ENCODE measurements around the gene KCNK5.

The KCNK5 gene

DNA sequence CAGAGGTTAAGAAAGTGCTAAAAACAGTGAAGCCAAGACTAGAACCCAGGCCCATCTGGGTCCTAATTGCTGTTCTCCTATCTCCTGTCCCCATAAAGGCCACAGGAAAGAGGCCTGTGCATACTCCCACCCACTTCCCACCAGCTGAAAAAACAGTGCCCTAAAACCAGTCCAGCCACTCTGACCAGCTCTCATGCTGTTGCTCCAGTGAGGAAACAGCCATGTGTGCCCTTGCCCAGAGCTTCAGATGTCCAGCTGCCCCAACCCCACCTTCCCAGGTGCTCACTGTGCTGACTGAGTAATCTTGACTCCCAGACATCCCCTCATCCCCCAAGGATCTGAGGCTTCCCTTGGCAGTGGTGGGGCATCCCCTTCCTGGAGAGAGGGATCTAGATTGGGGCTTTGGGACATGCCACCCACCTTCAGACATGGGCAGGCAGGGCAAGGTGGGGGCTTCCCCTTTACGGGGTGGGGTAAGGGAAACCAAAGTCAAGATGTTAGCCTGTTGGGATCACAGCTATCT is 28.7 kb downstream of the KCNK5 start:
- H3K27ac ChIP-seq (ENCODE audit: extremely low read depth, low read depth, low read length) = no peak overlapping the region
- ChIA-PET POLR2A (no interaction called here), CTCF (interaction anchor here (1.1 to 2.8 kb wide), 4 partner anchors 11 to 328 kb away, joined by 3 to 17 read pairs (median 4); no protein-coding TSS in a partner anchor)
- peaks cover 5% of the 10 kb centered on the region for H3K4me1 ChIP-seq (ENCODE audit: control insufficient read depth, insufficient read depth, low read length)
- no peak for TF ChIP-seq ZNF623 (tag by site-specific recombination; IDR thresholded peaks at IDR 0.05)
- no peak for TF ChIP-seq ZNF311 (tag by site-specific recombination; IDR thresholded peaks at IDR 0.05; ENCODE audit: borderline replicate concordance)
- TF ChIP-seq KLF10 (tag by site-specific recombination; IDR thresholded peaks at IDR 0.05) = no peak
- TF ChIP-seq, protein P1, sequence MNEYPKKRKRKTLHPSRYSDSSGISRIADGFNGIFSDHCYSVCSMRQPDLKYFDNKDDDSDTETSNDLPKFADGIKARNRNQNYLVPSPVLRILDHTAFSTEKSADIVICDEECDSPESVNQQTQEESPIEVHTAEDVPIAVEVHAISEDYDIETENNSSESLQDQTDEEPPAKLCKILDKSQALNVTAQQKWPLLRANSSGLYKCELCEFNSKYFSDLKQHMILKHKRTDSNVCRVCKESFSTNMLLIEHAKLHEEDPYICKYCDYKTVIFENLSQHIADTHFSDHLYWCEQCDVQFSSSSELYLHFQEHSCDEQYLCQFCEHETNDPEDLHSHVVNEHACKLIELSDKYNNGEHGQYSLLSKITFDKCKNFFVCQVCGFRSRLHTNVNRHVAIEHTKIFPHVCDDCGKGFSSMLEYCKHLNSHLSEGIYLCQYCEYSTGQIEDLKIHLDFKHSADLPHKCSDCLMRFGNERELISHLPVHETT (tag by site-specific recombination; IDR thresholded peaks at IDR 0.05) = no peak
- TF ChIP-seq ZNF174 (tag by site-specific recombination; IDR thresholded peaks at IDR 0.05) = no peak
- no peak for TF ChIP-seq ZNF391 (tag by site-specific recombination; IDR thresholded peaks at IDR 0.05; ENCODE audit: borderline replicate concordance, low read depth)
- TF ChIP-seq, protein P2, sequence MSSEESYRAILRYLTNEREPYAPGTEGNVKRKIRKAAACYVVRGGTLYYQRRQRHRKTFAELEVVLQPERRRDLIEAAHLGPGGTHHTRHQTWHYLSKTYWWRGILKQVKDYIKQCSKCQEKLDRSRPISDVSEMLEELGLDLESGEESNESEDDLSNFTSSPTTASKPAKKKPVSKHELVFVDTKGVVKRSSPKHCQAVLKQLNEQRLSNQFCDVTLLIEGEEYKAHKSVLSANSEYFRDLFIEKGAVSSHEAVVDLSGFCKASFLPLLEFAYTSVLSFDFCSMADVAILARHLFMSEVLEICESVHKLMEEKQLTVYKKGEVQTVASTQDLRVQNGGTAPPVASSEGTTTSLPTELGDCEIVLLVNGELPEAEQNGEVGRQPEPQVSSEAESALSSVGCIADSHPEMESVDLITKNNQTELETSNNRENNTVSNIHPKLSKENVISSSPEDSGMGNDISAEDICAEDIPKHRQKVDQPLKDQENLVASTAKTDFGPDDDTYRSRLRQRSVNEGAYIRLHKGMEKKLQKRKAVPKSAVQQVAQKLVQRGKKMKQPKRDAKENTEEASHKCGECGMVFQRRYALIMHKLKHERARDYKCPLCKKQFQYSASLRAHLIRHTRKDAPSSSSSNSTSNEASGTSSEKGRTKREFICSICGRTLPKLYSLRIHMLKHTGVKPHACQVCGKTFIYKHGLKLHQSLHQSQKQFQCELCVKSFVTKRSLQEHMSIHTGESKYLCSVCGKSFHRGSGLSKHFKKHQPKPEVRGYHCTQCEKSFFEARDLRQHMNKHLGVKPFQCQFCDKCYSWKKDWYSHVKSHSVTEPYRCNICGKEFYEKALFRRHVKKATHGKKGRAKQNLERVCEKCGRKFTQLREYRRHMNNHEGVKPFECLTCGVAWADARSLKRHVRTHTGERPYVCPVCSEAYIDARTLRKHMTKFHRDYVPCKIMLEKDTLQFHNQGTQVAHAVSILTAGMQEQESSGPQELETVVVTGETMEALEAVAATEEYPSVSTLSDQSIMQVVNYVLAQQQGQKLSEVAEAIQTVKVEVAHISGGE (tag by site-specific recombination; conservative IDR thresholded peaks at IDR 0.05; ENCODE audit: low read depth) = no peak
- H3K9me3 ChIP-seq (ENCODE audit: control insufficient read depth, insufficient read depth, low read depth, low read length) = no peaks in the 10 kb centered on the region
- H3K36me3 ChIP-seq (ENCODE audit: control insufficient read depth in 2 of 2, insufficient read depth in 1 of 2, low read length in 2 of 2) = peaks cover 0 to 5% of the 10 kb centered on the region in 2 experiments; a peak in 1 of 3 replicates
- no peak overlapping the region for H3K4me3 ChIP-seq (ENCODE audit: low read depth, low read length)

DNA sequence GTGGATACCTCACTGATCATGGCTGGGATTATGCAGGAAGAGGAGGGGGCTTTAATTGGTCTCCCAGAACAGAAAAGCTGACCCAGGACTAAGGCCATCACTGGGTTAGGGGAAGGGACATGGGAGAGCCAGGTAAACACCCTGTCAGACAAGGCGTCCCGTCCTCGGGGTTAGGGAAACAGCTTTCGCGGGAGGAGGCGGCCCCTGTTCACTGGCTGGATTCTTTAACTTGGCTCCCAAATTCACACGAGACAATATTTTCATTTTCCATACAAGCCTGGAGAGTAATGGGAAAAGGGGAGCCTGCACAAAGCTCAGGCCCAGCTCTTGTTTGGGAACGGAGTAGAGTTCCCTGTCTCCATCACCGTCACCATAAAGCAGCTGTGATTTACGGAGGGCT is 29.3 kb downstream of the KCNK5 start:
- H3K4me3 ChIP-seq (ENCODE audit: low read depth, low read length) = no peak overlapping the region
- H3K4me1 ChIP-seq (ENCODE audit: control insufficient read depth, insufficient read depth, low read length) = peaks cover 5% of the 10 kb centered on the region
- H3K27ac ChIP-seq (ENCODE audit: extremely low read depth, low read depth, low read length) = no peak overlapping the region
- no peaks in the 10 kb centered on the region for H3K9me3 ChIP-seq (ENCODE audit: control insufficient read depth, insufficient read depth, low read depth, low read length)
- peaks cover 0 to 10% of the 10 kb centered on the region in 2 experiments; a peak in 1 of 3 replicates for H3K36me3 ChIP-seq (ENCODE audit: control insufficient read depth in 2 of 2, insufficient read depth in 1 of 2, low read length in 2 of 2)
- CTCF ChIA-PET = interaction anchor here (0.5 to 2.8 kb wide), 5 partner anchors 10 to 665 kb away, joined by 3 to 17 read pairs (median 4); no protein-coding TSS in a partner anchor
- POLR2A ChIA-PET = interaction anchor here (0.6 kb wide), 1 partner anchor 64 kb away, joined by 3 read pairs; no protein-coding TSS in a partner anchor
- TF ChIP-seq ZFP69B (tag by site-specific recombination; IDR thresholded peaks at IDR 0.05) (no peak), ZNF19 (tag by site-specific recombination; IDR thresholded peaks at IDR 0.05; ENCODE audit: low read depth) (no peak), ZBTB48 (tag by site-specific recombination; IDR thresholded peaks at IDR 0.05) (no peak), ZNF133 (tag by site-specific recombination; IDR thresholded peaks at IDR 0.05) (no peak), REPIN1 (tag by site-specific recombination; IDR thresholded peaks at IDR 0.05; ENCODE audit: low read depth) (no peak), ZNF433 (tag by site-specific recombination; IDR thresholded peaks at IDR 0.05; ENCODE audit: low read depth) (no peak), ZSCAN23 (tag by site-specific recombination; IDR thresholded peaks at IDR 0.05) (no peak), MZF1 (tag by site-specific recombination; IDR thresholded peaks at IDR 0.05; ENCODE audit: borderline replicate concordance) (no peak), ZNF558 (tag by site-specific recombination; IDR thresholded peaks at IDR 0.05) (no peak), ZSCAN16 (tag by site-specific recombination; IDR thresholded peaks at IDR 0.05) (no peak), RBAK (tag by site-specific recombination; IDR thresholded peaks at IDR 0.05) (no peak), ZNF561 (tag by site-specific recombination; IDR thresholded peaks at IDR 0.05; ENCODE audit: borderline replicate concordance) (no peak), KLF7 (tag by site-specific recombination; IDR thresholded peaks at IDR 0.05; ENCODE audit: borderline replicate concordance) (no peak), ZNF138 (tag by site-specific recombination; IDR thresholded peaks at IDR 0.05; ENCODE audit: borderline replicate concordance) (no peak), ZNF791 (tag by site-specific recombination; IDR thresholded peaks at IDR 0.05) (no peak)
- TF ChIP-seq, protein P3, sequence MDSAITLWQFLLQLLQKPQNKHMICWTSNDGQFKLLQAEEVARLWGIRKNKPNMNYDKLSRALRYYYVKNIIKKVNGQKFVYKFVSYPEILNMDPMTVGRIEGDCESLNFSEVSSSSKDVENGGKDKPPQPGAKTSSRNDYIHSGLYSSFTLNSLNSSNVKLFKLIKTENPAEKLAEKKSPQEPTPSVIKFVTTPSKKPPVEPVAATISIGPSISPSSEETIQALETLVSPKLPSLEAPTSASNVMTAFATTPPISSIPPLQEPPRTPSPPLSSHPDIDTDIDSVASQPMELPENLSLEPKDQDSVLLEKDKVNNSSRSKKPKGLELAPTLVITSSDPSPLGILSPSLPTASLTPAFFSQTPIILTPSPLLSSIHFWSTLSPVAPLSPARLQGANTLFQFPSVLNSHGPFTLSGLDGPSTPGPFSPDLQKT (IDR thresholded peaks at IDR 0.05; ENCODE audit: borderline replicate concordance, low read depth, low read length) = no peak
- TF ChIP-seq, protein P4, sequence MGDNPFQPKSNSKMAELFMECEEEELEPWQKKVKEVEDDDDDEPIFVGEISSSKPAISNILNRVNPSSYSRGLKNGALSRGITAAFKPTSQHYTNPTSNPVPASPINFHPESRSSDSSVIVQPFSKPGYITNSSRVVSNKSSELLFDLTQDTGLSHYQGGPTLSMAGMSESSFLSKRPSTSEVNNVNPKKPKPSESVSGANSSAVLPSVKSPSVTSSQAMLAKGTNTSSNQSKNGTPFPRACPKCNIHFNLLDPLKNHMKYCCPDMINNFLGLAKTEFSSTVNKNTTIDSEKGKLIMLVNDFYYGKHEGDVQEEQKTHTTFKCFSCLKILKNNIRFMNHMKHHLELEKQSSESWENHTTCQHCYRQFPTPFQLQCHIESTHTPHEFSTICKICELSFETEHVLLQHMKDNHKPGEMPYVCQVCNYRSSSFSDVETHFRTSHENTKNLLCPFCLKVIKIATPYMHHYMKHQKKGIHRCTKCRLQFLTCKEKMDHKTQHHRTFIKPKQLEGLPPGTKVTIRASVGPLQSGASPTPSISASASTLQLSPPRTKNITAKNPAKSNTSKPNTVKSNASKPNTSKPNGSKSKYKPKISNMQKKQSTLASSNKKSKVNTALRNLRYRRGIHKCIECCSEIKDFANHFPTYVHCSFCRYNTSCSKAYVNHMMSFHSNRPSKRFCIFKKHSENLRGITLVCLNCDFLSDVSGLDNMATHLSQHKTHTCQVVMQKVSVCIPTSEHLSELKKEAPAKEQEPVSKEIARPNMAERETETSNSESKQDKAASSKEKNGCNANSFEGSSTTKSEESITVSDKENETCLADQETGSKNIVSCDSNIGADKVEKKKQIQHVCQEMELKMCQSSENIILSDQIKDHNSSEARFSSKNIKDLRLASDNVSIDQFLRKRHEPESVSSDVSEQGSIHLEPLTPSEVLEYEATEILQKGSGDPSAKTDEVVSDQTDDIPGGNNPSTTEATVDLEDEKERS (tag by site-specific recombination; IDR thresholded peaks at IDR 0.05) = no peak
- TF ChIP-seq, protein P5, sequence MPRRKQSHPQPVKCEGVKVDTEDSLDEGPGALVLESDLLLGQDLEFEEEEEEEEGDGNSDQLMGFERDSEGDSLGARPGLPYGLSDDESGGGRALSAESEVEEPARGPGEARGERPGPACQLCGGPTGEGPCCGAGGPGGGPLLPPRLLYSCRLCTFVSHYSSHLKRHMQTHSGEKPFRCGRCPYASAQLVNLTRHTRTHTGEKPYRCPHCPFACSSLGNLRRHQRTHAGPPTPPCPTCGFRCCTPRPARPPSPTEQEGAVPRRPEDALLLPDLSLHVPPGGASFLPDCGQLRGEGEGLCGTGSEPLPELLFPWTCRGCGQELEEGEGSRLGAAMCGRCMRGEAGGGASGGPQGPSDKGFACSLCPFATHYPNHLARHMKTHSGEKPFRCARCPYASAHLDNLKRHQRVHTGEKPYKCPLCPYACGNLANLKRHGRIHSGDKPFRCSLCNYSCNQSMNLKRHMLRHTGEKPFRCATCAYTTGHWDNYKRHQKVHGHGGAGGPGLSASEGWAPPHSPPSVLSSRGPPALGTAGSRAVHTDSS (tag by site-specific recombination; IDR thresholded peaks at IDR 0.05) = no peak

All from HEK293 (cell line).